Astrocyte (in vitro differentiated cells and primary cell): ENCODE measurements around the gene PLEKHF1. TPM values are rescaled to one million over a fixed set of nuclear protein-coding genes. Genes with fewer than 3 reads are reported as not detected.

Source experiments
- DNase-seq: peaks from one replicate; pipeline ENCODE4 v3.0.0-alpha.2; 2010; ENCODE audit warnings: low read depth
- FAIRE-seq: peaks from 2 replicates; lab custom pipeline; 2011; peaks lifted over from hg19 to GRCh38; lab: Jason Lieb, UNC
- H2AFZ ChIP-seq: 2 replicates; pipeline ENCODE4 v1.6.0; 2012; ENCODE audit warnings: low read depth, low read length, inconsistent platforms
- H3K27ac ChIP-seq: 2 replicates; pipeline ENCODE4 v1.5.1; 2011; ENCODE audit warnings: low read depth, low read length, inconsistent platforms
- H3K27me3 ChIP-seq: 2 replicates; pipeline ENCODE4 v1.6.0; 2011; ENCODE audit warnings: low read length, inconsistent platforms; ENCODE audit not compliant: insufficient read depth
- H3K36me3 ChIP-seq: 2 replicates; pipeline ENCODE4 v1.5.1; 2011; ENCODE audit warnings: low read length, inconsistent platforms; ENCODE audit not compliant: insufficient read depth
- H3K4me1 ChIP-seq: 2 replicates; pipeline ENCODE4 v1.5.1; 2011; ENCODE audit warnings: low read length, inconsistent platforms; ENCODE audit not compliant: insufficient read depth
- H3K4me2 ChIP-seq: 2 replicates; pipeline ENCODE4 v1.6.0; 2012; ENCODE audit warnings: low read length, inconsistent platforms
- H3K4me3 ChIP-seq: 2 replicates; pipeline ENCODE4 v1.5.1; 2011; ENCODE audit warnings: low read depth, mild to moderate bottlenecking, low read length, inconsistent platforms; ENCODE audit not compliant: insufficient read depth
- H3K79me2 ChIP-seq: 2 replicates; pipeline ENCODE4 v1.6.0; 2012; ENCODE audit warnings: mild to moderate bottlenecking, low read length, inconsistent platforms; ENCODE audit not compliant: insufficient read depth
- H3K9ac ChIP-seq: 2 replicates; pipeline ENCODE4 v1.6.0; 2012; ENCODE audit warnings: mild to moderate bottlenecking, low read length, inconsistent platforms
- H3K9me3 ChIP-seq: 2 replicates; pipeline ENCODE4 v1.5.1; 2012; ENCODE audit warnings: low read depth, mild to moderate bottlenecking, low read length, inconsistent platforms; ENCODE audit not compliant: insufficient read depth
- H4K20me1 ChIP-seq: 2 replicates; pipeline ENCODE4 v1.6.0; 2012; ENCODE audit warnings: low read length, inconsistent platforms; ENCODE audit not compliant: insufficient read depth
- H3K27ac Mint-ChIP-seq: one replicate; pipeline ENCODE4 v1.8.0; 2021; ENCODE audit warnings: mild to moderate bottlenecking, mixed read lengths; ENCODE audit not compliant: unreplicated experiment
- H3K27me3 Mint-ChIP-seq: one replicate; pipeline ENCODE4 v1.8.0; 2021; ENCODE audit warnings: low read depth, mixed read lengths; ENCODE audit not compliant: unreplicated experiment
- H3K36me3 Mint-ChIP-seq: one replicate; pipeline ENCODE4 v1.8.0; 2021; ENCODE audit warnings: low read depth, mixed read lengths; ENCODE audit not compliant: unreplicated experiment
- H3K4me1 Mint-ChIP-seq: one replicate; pipeline ENCODE4 v1.8.0; 2021; ENCODE audit warnings: low read depth, mixed read lengths; ENCODE audit not compliant: unreplicated experiment
- H3K4me3 Mint-ChIP-seq: one replicate; pipeline ENCODE4 v1.8.0; 2021; ENCODE audit warnings: mild to moderate bottlenecking, moderate library complexity, mixed read lengths; ENCODE audit not compliant: unreplicated experiment
- H3K9me3 Mint-ChIP-seq: one replicate; pipeline ENCODE4 v1.8.0; 2021; ENCODE audit warnings: mild to moderate bottlenecking, mixed read lengths; ENCODE audit not compliant: unreplicated experiment
- EZH2 ChIP-seq: IDR thresholded peaks from 2 replicates; pipeline ENCODE4 v1.6.1; 2012; ENCODE audit warnings: mild to moderate bottlenecking, low read length, inconsistent platforms; ENCODE audit not compliant: insufficient read depth
- total RNA-seq: library from RNA; stranded (reverse); gene quantifications from 2 replicates; pipeline ENCODE4 v1.2.1, GENCODE V29; 2021
- TF ChIP-seq, protein P1 (sequence below): IDR thresholded peaks from 2 replicates; pipeline ENCODE4 v1.5.1; 2011; ENCODE audit warnings: low read depth, mild to moderate bottlenecking, inconsistent platforms, low read length, moderate library complexity; ENCODE audit not compliant: insufficient read depth

PLEKHF1 gene
- total RNA-seq, 1 donor from 2014 or later: 13.1 TPM

GRCh38 chr19:29650772-29651387 is 14.4 kb upstream of the PLEKHF1 start:
- TF ChIP-seq, protein P1, sequence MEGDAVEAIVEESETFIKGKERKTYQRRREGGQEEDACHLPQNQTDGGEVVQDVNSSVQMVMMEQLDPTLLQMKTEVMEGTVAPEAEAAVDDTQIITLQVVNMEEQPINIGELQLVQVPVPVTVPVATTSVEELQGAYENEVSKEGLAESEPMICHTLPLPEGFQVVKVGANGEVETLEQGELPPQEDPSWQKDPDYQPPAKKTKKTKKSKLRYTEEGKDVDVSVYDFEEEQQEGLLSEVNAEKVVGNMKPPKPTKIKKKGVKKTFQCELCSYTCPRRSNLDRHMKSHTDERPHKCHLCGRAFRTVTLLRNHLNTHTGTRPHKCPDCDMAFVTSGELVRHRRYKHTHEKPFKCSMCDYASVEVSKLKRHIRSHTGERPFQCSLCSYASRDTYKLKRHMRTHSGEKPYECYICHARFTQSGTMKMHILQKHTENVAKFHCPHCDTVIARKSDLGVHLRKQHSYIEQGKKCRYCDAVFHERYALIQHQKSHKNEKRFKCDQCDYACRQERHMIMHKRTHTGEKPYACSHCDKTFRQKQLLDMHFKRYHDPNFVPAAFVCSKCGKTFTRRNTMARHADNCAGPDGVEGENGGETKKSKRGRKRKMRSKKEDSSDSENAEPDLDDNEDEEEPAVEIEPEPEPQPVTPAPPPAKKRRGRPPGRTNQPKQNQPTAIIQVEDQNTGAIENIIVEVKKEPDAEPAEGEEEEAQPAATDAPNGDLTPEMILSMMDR: no peak
- no peak for TF ChIP-seq EZH2
- no peak for FAIRE-seq
- no peak overlapping the region for H3K27ac Mint-ChIP-seq

DNA sequence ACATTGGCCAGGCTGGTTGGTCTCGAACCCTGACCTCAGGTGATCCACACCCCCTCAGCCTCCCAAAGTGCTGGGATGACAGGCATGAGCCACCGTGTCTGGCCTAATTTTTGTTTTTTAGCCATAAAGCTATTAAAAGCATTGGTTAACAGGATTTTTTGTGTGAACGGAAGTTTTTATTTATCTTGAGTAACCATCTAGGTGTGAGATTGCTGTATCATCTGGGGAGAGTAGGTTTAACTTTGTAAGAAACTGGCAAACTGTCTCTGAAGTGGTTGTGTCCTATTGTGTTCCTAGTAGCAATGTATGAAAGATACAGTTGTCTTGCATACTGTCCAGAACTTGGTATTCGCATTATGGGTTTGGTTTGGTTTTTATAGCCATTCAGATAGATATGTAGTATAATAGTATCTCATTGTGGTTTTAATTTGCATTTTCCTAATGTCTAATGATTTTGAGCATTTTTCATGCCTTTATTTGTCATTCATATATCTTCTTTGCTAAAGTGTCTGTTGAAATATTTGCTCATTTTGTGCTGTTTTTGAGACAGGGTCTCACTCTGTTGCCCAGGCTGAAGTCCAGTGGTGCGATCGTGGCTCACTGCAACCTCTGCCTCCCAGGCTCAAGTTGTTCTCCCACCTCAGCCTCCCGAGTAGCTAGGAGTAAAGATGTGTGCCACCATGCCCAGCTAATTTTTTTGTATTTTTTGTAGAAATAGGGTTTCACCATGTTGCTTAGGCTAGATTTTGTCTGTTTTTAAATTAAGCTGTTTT is 13.5 kb upstream of the PLEKHF1 start:
- Mint-ChIP-seq H3K4me1 (no peaks in the 10 kb centered on the region), H3K4me3 (no peak overlapping the region), H3K9me3 (peaks cover 5% of the 10 kb centered on the region), H3K27me3 (peaks cover 3% of the 10 kb centered on the region), H3K27ac (no peak overlapping the region), H3K36me3 (peaks cover 2% of the 10 kb centered on the region)
- TF ChIP-seq, protein P1: no peak
- no peak for TF ChIP-seq EZH2
- Histone ChIP-seq H4K20me1 (no peaks in the 10 kb centered on the region), H3K9ac (no peak overlapping the region), H3K4me2 (no peak overlapping the region), H3K4me3 (no peak overlapping the region), H2AFZ (no peak overlapping the region), H3K27ac (no peak overlapping the region), H3K9me3 (no peaks in the 10 kb centered on the region), H3K79me2 (no peaks in the 10 kb centered on the region), H3K27me3 (peaks cover 4% of the 10 kb centered on the region), H3K36me3 (no peaks in the 10 kb centered on the region), H3K4me1 (no peaks in the 10 kb centered on the region)
- DNase-seq: no peak
- no peak for FAIRE-seq

More at GRCh38 chr19:29650772-29651387, 14.4 kb upstream of the PLEKHF1 start:
- DNase-seq: no peak
- H3K9ac ChIP-seq: no peak overlapping the region
- H3K79me2 ChIP-seq: no peaks in the 10 kb centered on the region
- no peak overlapping the region for H2AFZ ChIP-seq
- peaks cover 1% of the 10 kb centered on the region for H3K4me1 Mint-ChIP-seq
- H4K20me1 ChIP-seq: no peaks in the 10 kb centered on the region
- H3K4me3 Mint-ChIP-seq: no peak overlapping the region
- peaks cover 5% of the 10 kb centered on the region for H3K9me3 Mint-ChIP-seq
- peaks cover 5% of the 10 kb centered on the region for H3K4me1 ChIP-seq
- no peaks in the 10 kb centered on the region for H3K9me3 ChIP-seq
- H3K27me3 ChIP-seq: peaks cover 4% of the 10 kb centered on the region
- no peaks in the 10 kb centered on the region for H3K36me3 ChIP-seq
- no peak overlapping the region for H3K4me3 ChIP-seq
- no peak overlapping the region for H3K27ac ChIP-seq
- H3K4me2 ChIP-seq: no peak overlapping the region
- peaks cover 2% of the 10 kb centered on the region for H3K36me3 Mint-ChIP-seq
- H3K27me3 Mint-ChIP-seq: peaks cover 3% of the 10 kb centered on the region

DNA sequence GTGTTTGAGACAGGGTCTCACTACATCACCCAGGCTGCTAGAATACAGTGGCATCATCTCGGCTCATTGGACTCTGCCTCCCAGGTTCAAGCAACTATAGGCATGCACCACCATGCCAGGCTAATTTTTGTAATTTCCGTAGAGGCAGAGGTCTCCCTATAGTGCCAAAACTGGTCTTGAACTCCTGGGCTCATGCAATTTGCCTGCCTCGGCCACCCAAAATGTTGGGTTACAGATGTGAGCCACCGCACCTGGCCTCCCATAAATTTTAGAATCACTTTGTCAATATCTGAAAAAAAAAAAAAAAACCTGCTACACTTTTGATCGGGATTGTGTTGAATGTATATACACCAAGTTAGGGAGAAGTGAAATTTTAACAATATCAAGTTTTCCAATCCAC is 11.9 kb upstream of the PLEKHF1 start:
- Mint-ChIP-seq H3K4me3 (no peak overlapping the region), H3K9me3 (peaks cover 9% of the 10 kb centered on the region), H3K27me3 (peaks cover 3% of the 10 kb centered on the region), H3K36me3 (peaks cover 2% of the 10 kb centered on the region), H3K4me1 (peaks cover under 1% of the 10 kb centered on the region), H3K27ac (no peak overlapping the region)
- no peak overlapping the region for H2AFZ ChIP-seq
- no peak overlapping the region for H3K27ac ChIP-seq
- no peak overlapping the region for H3K4me2 ChIP-seq
- no peak for TF ChIP-seq EZH2
- DNase-seq (no peak), FAIRE-seq (no peak)
- H4K20me1 ChIP-seq: no peaks in the 10 kb centered on the region
- no peaks in the 10 kb centered on the region for H3K4me1 ChIP-seq
- no peak overlapping the region for H3K4me3 ChIP-seq
- no peaks in the 10 kb centered on the region for H3K9me3 ChIP-seq
- no peak overlapping the region for H3K9ac ChIP-seq
- no peaks in the 10 kb centered on the region for H3K36me3 ChIP-seq
- H3K27me3 ChIP-seq: peaks cover 4% of the 10 kb centered on the region
- no peaks in the 10 kb centered on the region for H3K79me2 ChIP-seq
